ENCODE results near the gene NLN. TPM values are rescaled to one million over a fixed set of nuclear protein-coding genes. Genes with fewer than 3 reads are reported as not detected.

The NLN gene
- total RNA-seq, 1 donor from 2014 or later = 15.1 TPM

Other genes starting within 250 kb of the NLN start
- 0.78 TPM for gene ADAMTS6, start 240.3 kb upstream of the NLN start, total RNA-seq
- gene CENPK, start 159.0 kb upstream of the NLN start, total RNA-seq = 0.67 TPM
- 17.0 TPM for gene PPWD1, start 158.9 kb upstream of the NLN start, total RNA-seq
- gene TRIM23, start 97.9 kb upstream of the NLN start, total RNA-seq = 17.9 TPM
- gene SHLD3, start 97.2 kb upstream of the NLN start, total RNA-seq = 1.2 TPM
- gene TRAPPC13, start 97.2 kb upstream of the NLN start, total RNA-seq = 18.3 TPM
- 4.7 TPM for gene SGTB, start 96 bp upstream of the NLN start, total RNA-seq
- 34.1 TPM for gene ERBIN, start 204.4 kb downstream of the NLN start, total RNA-seq